ENCODE results near the gene CD38.
"Not testable (repeated sequence)": the region's sequence is repeated elsewhere in the genome, so short reads cannot be mapped to it uniquely, and the experiment has no call there.

CD38 gene

DNA sequence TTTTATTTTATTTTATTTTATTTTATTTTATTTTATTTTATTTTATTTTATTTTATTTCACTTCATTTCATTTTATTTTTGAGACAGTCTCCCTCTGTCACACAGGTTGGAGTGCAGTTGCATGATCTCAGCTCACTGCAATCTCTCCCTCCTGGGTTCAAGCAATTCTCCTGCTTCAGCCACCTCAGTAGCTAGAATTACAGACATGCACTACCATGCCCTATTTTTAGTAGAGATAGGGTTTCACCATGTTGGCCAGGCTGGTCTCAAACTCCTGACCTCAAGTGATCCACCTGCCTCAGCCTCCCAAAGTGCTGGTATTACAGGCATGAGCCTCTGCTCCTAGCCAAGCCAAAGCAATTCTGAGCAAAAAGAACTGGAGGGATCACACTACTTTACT, 24.4 kb downstream of the CD38 start:
- DNase-seq: not testable (repeated sequence)

DNA sequence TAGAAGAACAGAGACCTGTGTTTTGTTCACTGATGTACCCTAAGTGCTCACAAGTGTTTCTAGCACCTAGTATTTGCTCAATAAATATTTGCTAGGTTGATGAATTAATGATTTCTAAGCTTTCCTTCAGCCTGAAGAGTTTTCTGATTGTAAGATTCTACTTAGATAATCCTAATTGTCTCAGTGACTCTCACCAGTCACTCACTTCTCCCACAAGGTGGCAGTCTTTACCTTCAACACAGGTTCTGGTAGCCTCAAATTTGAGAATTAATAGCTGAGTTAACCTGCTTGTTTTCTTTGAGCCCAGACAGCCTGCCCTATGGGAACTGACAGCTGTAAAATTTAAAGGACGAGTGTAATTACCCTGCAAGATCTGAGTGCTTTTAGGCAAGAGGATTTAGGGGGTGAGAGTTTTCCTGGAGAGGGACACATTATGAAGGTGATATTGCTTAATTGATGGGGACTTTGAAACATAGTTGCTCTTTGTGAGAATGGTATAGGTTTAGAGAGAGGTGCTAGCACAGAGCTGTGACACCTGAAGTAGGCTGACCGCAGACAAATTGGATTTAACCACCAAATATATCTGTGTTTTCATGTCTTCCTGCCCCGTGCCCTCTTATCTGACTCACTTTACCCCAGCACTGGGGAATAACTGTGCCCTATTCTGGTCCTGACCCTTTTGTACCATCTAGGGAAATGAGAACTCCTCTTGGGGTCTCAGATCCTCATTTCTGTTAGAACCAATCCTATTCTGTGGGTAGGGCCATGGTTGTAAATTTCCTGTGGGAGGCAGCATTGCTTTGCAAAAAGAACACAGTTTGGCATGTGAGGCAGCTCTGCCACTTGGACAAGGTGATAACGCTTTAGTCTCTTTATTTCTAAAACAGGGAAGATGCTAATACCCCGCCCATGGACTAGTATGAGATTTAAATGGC, 27.7 kb downstream of the CD38 start:
- no peak for DNase-seq

DNA sequence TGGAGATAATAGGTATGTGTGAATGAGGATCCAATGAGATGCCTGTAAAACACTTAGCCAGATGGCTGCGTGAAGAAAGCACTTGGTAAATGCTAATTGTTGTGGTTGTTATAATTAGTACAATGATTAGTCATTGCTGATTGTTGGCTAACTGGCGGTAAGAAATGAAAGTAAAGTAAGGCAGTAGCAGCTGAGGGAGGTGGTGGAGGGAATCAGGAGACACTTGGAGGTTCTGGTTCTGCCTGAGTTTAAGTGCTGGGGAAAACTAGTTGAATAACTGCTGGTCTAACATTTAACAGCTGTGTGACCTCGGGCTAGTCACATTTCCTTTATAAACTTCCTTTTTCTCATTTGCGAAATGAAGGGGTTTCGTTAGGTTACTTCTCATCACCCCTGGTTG, 30.9 kb downstream of the CD38 start:
- DNase-seq: no peak

DNA sequence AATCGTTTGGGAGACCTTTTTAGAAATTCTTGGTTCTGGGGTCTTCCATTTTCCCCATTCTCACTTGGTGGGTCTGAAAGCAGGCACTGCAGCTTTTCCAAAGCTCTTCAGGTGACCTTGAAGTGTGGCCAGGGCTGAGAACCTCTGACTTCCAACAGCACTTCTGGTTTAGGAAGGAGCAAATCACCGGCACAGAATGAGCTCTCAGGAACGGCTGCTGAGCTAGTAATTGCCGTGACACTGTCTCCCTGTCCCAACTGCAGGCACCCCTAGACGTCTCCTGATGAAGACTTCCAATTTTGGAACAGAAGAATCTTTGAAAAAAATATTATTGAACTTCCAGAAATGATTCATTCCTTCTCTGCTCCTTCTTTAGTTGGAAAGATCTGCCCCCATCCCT, 31.3 kb downstream of the CD38 start:
- DNase-seq: no peak

DNA sequence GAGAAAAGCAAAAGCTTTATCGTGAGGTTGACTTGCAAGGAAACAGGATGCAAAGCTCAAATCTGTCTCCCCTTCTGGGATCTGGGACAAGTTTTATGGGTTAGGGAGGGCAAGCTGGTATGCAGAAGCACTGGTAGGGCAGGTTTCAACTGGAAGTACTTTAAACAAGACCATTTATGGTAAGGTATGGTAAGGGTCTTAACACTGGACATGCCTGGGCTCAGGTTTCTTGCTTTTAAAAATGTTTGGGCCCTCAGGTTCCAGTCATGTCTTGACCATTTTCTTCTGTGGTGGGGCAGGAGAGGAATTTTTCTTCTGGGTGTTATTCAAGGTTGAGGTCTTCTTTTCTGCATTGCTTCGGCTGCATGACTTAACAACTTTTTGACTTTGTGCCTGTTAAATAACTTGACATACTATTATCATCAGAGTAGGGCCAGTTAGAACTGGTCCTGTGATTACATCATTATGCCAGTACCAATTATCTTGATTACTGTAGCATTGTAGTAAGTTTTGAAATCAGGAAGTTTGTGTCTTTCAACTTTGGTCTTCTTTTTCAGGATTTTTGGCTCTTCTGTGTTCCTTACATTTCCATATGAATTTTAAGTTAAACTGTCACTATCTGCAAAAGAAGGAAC, 33.7 kb downstream of the CD38 start:
- no peak for DNase-seq

DNA sequence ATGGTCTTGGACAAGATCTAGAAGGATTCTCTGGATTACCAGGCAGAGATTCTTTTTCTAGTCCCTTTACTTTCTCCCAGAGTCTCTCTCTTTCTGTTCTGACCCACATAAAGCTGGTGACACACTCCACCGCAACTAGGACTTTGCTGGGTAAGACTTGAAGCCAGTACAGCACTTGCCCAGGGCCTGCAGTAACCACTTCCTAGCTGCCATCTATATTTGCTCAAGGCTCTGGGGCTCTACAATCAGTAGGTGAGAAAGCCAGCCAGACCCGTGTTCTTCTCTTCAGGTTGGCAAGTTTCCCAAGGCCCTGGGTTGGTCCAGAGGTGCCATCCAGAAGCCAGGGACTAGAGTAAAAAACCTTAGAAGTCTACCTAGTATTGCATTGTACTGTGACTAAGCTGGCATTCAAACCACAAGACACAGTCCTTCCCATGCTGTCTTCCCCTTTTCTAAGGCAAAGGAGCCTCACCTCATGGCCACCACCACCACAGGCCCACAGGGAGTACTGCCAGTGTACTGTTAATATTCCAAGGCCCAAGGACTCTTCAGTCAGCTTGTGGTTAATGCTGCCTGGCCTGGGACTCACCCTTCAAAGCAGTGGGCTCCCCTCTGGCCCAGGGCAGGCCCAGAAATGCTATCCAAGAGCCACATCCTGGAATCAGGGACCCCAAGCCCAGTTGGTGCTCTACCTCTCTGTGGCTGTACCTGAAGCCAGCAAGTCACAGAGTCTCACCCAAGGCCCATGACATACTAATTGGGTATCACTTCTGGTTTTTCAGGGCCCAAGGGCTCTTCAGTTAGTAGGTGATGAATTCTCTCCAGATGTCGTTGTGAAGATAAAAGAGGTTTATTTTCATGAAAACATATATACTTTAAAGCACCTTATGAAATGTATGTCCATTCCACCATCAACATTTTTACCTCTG, 54.7 kb downstream of the CD38 start:
- DNase-seq: no peak

DNA sequence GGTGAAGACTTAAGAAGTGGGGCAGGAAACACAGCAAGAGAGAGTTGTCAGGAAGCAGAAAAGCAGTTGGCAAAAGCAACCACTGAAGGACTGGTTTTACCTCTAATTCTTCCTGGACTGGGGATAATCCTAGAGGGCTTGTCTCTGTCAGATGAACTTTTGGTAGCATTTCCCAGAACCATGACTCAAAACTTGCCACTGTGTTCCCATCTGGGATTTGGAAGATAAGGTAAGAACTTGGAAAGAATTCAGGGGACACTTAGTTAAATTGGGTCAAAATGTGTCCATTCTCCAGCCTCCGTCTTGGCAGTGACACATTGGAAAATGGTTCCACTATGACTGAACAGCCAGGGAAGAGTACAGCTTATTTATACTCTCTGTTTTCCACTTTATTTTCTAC, 55.7 kb downstream of the CD38 start:
- DNase-seq: no peak

DNA sequence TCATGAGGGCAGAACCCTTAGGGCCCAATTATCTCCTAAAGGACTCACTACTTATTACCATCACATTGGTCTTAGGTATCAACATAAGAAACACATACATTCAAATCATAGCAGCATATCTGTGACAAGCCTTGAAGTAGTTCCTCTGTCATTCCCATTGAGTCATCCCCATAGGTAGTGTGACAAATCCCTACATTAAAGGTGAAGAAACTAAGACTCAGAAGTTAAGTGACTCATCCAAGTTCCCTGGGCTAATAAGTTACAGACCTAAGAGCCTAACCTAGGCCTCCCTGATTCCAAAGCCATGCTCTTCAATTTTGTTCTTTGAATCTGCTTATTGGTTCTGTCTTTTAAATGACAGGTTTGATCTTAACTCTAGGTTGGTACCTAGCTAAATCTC, 58.2 kb downstream of the CD38 start:
- no peak for DNase-seq

DNA sequence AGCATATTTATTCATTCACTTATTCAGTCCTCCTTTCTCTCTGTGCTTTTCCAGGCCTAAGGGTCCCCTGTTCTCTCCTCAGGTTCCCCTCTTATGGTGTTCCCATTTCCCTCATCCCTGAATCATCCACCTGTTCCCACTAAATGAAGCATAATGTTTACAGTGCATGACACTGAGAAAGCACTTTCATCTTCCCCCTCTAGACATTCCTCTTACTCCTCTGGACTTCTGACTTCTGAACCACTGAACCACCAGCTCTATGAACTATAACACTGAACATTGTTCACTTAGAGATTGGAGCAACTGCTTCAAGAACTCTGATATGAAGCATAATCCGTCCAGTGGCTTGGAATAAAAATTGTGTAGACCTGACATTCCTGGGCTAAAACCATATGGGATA, 59.5 kb downstream of the CD38 start:
- no peak for DNase-seq

DNA sequence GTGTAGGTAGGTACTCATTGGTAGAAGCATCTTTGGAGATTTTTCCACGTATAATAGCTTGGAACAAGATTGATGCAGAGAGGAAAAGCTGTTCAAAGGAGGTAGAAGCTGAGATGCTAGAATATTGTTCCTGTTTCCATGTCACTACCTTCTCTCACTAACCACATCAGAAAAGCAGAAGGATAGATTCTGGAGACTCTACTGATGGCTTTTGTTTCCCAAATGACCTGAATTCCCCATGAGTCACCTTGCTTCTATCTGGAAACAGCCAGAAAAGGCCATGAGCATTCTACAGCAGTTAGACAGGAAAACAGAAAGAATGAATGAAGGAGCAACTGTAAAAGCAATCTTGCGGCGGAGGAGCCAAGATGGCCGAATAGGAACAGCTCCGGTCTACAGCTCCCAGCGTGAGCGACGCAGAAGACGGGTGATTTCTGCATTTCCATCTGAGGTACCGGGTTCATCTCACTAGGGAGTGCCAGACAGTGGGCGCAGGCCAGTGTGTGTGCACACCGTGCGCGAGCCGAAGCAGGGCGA, 63.1 kb downstream of the CD38 start:
- not testable (repeated sequence) for DNase-seq

DNA sequence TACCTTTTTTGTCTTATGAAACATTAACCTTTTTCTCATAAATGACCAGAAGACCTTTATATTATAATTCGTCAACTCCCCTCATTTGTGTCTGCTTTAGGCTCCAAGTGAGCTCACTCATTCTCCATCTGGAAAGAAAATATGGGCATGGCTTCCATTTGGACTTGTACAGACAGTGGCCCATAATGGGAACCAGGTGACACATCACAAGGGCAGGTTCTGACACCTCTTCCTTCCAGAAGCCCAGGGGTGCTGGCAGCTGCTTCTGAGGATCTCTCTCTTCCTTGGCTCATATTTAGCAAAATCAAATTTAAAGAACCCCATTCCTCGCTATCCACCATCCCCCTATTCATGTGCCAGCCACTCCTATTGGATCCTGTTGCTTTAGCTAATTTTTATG, 69.6 kb downstream of the CD38 start:
- DNase-seq: no peak

DNA sequence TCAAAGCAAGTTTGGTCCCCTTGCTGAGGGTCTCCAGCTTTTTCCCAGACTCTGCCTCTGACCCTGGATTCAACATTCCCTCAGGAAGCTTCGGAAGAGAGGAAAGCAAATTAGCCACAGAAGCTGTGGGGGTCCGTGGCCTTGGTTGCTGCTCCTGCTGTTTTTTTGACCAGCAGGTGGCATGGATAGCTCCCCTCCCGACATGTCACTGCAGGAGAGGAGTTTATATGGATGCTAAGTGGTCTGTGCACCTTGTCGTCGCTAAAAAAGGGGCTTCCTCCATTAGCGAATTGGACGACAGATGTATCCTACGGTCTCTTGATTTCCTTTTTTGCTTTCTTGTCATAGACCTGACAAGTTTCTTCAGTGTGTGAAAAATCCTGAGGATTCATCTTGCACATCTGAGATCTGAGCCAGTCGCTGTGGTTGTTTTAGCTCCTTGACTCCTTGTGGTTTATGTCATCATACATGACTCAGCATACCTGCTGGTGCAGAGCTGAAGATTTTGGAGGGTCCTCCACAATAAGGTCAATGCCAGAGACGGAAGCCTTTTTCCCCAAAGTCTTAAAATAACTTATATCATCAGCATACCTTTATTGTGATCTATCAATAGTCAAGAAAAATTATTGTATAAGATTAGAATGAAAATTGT, 70.2 kb downstream of the CD38 start:
- no peak for DNase-seq

DNA sequence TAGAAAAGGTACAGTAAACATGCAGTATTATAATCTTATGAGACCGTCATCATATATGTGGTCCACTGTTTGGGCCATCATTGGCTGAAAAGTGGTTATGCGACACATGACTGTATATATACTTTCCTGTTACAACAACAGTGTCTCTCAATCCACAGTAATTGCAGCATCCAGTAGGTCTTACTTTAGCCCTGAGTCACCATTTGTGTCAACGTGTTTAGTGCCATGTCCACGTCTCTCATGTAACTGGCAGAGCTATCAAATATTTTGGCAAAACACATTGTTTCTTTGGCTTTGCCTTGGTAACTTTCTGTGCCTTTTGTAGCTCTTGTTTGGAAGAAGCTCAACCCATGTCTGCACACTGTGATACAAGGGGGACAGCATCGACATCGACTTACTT, 73.8 kb downstream of the CD38 start:
- no peak for DNase-seq

DNA sequence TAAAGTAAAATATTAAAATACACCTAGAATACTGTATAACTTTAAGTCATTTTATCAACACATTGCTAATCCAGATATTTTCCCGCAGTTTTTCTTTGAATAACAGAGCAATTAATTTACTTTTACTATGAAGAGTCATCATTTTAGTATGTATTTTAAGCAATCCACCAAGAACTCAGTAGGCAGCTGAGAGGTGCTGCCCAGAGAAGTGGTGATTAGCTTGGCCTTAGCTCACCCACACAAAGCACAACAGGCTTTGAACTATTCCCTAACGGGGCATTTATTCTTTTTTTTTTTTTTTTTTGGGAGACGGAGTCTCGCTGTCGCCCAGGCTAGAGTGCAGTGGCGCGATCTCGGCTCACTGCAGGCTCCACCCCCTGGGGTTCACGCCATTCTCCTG, 74.4 kb downstream of the CD38 start:
- no peak for DNase-seq

DNA sequence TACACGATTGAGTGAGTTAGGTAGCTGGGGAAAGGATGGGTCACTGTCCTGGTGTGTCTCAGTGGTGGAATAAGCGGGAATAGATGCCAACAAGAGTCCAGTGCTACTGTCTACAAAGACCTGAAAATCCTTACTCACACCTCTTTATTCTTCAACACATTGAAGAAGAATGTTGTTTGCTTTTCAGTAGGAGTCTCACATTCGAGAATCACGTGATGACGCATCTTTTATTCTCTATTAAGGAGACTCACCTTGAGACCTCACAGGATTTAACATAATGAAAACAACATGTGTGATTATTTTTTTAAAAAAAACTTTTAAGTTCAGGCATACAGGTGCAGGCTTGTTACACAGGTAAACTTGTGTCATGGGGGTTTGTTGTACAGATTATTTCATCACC, 75.2 kb downstream of the CD38 start:
- DNase-seq: no peak

DNA sequence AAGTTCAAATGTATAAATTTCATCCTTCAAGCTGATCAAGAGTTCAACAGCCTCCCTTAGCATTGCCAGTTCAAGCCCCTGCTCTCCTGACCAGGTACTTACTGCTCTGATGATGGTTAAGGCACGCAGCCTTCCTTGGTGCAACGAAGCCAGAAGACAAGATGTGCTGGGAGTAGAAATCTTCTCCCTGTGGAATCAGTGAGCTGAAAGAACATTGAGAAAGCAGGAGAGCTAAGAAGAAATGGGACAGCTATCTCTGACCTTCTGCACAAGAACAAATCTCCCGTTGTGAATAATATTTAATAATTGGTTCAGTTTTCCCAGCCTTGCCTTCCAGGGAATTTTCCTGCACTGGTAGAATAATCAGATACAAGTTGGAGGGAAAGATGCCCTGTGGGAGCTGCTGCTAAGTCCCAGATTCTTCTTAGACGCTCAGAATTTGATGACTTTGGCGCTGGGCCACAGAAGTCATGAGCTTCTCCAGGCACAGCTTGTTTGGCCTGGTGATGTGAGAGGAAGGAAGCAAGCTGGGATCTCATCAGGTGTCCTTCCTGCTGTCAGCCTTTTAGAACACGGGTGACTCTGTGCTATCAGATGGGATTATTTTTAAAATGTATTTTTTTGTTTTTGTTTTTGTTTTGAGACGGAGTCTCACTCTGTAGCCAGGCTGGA, 77.8 kb downstream of the CD38 start:
- no peak for DNase-seq

DNA sequence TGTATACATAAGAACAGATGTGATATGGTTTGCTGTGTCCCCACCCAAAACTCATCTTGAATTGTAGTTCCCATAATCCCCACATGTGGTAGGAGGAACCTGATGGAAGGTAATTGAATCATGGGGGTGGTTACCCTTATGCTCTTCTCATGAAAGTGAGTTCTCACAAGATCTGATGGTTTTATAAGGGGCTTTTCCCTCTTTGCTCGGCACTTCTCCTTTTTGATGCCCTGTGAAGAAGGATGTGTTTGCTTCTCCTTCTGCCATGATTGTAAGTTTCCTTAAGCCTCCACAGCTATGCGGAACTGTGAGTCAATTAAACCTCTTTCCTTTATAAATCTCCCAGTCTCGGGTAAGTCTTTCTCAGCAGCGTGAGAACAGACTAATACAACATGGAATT, 83.1 kb downstream of the CD38 start:
- not testable (repeated sequence) for DNase-seq

DNA sequence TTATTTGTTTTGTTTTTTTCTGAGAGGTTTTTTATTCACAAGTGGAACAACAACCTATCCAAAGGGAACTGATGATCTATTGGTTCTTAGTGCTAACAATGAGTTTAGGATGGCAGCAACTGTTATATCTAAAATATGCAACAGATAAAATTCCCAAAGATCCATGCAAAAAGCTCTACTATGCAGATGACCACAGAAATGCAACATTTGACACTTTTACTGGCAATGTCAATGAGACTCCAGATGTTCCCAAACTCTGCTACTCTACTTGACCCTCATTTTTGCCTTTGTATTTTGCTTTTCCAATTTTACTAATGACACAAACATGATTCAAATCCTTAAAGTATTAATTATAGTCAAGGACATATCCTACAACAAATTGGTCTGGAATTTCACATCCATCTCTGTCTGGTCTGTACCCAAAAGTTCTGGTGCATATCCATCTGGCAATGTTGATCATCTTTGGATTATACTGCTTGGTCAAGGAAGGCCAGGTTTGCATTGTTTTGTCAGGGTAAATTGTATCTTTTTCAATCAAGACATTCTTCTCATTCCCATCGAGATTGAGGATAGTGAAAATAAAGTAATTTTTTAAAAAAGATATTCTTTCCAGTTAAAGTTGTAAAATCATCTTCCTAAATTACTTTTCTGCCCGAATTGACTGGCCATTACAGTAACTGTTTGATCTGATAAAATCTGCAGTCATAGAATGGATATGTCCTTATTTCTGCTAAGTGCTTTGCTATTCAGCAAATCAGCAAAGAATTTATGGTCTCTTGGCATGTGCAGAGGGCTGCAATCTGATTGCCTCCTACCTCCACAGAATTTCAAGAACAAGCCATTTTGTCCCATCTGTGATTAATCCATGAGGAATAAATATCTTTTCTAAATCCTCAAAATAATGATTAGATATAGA, 86.8 kb downstream of the CD38 start:
- no peak for DNase-seq

DNA sequence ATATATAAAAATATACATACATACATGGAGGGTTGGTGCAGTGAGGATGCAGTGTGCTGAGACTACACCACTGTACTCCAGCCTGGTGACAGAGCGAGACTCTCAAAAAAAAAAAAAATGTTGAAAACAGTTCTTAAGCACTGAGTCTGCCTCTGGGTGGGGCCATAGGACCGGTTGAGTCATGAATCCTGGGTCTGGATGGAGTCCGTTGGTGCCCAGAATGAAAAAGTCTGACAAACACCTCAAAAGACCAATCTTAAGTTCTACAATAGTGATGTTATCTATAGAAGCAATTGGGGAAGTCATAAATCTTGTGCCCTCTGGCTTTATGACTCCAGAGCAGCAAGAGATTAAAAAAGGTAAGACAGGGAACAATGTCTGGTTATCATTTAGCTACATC, 90.0 kb downstream of the CD38 start:
- no peak for DNase-seq

DNA sequence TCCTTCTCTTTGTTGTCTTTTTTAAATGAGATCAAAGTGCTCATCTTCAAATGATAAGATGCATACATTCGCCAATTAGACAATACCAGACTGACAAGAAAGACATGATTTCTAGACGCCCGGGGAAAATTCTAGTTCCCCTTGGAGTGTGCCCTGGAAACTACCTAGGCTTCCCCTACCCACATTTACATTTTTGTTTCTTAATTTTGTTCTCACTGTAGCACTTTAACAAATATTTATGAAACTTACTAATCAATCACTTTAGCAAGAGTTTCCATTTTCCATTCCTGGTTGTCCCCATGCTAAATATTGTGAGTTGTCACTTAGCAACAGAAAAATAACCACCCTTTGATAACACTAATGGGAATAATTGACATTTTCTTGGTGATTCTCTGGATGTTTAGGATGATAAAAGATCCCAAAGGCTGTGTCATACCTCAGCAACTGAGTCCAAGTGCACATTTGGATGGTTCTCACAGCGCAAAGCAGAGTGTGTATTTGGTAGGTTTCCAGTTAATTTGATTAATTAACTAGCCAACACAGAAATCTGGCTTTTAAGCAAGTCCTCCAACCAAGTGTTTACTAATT, 90.8 kb downstream of the CD38 start:
- DNase-seq: no peak

DNA sequence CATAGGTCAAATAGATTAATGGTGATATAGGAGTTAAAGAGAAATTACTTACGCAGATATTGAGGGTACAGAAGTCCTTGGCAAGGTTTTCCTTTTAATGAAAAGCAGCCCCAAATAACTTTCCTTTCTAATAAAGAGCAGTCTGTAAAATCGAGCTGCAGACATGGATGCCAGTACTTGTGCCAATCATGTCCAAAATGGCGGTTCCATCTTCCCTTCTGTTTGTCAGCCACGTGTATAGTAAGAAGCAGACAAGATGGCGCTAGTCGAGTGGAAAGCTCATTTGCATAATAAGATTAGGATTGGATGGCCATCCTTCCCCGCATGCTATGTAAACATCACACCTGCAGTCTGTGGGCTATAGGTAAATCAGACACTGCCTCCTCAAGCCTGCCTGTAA, 92.0 kb downstream of the CD38 start:
- DNase-seq: no peak

Measured in 8988T (cell line).